Ascending aorta (tissue), 2 donors: ENCODE data around the gene SMAD5. TPM values are rescaled to one million over a fixed set of nuclear protein-coding genes. Genes with fewer than 3 reads are reported as not detected.

Experiments
- DNase-seq, 2 donors: peaks; one replicate each; pipeline ENCODE4 v3.0.0-alpha.2; 2019; ENCODE audit warnings: low spot score in 2 of 2
- H3K27ac ChIP-seq, 2 donors: fragments of 200-600 bp; sonication (generic); one replicate each; pipeline ENCODE4 v1.5.1; 2016 to 2017; ENCODE audit warnings: mild to moderate bottlenecking in 1 of 2
- H3K27me3 ChIP-seq: fragments of 200-600 bp; sonication (generic); one replicate; pipeline ENCODE4 v1.5.1; 2017
- H3K36me3 ChIP-seq, 2 donors: fragments of 200-600 bp; sonication (generic); one replicate each; pipeline ENCODE4 v1.5.1; 2016
- H3K4me1 ChIP-seq, 2 donors: fragments of 200-600 bp; sonication (generic); one replicate each; pipeline ENCODE4 v1.5.1; 2016 to 2017; ENCODE audit warnings: mild to moderate bottlenecking in 1 of 2
- H3K4me3 ChIP-seq, 2 donors: fragments of 200-600 bp; sonication (generic); one replicate each; pipeline ENCODE4 v1.5.1; 2016 to 2017; ENCODE audit warnings: mild to moderate bottlenecking in 1 of 2
- H3K9me3 ChIP-seq, 2 donors: fragments of 200-600 bp; sonication (generic); one replicate each; pipeline ENCODE4 v1.5.1; 2016
- CTCF ChIP-seq, 3 experiments: fragments of 200-600 bp in 2 of 3; fragments of 450-650 bp in 1 of 3; sonication (generic) in 2 of 3; IDR thresholded peaks; one replicate each; pipeline ENCODE4 v1.5.1; 2016 to 2019; ENCODE audit warnings: antibody characterized with exemption in 3 of 3, mild to moderate bottlenecking in 1 of 3, moderate library complexity in 1 of 3
- intact Hi-C: fragments of 100-400 bp; cut with DNase I; formaldehyde crosslinking; loops from one replicate; pipeline ENCODE4 v1.15.1; 2023
- total RNA-seq: library from RNA; depleted of rRNA; stranded (reverse); fragments of >200 nt; gene quantifications from one replicate; pipeline ENCODE4 v1.1.0, GENCODE V29; 2016

SMAD5 gene
- total RNA-seq, 1 donor from 2014 or later = 23.8 TPM

DNA sequence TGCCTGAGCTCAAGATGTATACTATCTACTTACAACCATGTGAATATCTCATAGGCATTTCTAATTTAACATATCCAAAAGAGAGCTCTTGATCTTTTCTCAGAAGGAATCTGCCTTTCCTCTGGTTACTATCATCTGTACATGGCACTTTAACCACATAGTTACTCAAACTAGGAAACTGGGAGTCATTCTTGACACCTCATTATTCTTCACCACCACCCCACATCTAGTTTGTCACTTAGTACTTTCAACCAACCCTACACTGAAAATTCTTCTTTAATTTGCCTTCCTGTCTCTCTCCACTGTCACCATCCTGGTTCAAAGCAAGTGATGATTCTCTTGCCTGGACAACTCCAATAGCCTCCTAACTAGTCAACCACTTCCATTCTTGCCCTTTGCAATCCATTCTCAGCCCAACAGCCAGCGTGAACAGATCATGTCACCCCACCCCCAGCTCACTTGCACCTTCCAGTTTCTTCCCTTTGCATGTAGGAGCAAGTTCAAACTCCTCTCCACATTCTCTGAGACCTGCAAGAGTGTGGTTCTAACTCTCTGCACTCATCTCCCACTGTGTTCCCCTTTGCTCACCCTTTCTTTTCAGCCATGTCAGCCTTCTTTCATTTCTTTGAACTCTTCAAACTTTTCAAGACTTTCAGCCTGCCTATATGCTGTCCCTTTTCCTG lies 17.3 kb upstream of the SMAD5 start:
- Histone ChIP-seq H3K4me3 (no peak overlapping the region), H3K9me3 (no peaks in the 10 kb centered on the region), H3K36me3 (no peaks in the 10 kb centered on the region), H3K27ac (no peak overlapping the region), H3K4me1 (no peaks in the 10 kb centered on the region), H3K27me3 (no peaks in the 10 kb centered on the region)
- intact Hi-C loops = no loop called here
- TF ChIP-seq CTCF (IDR thresholded peaks at IDR 0.05) = no peak
- no peak for DNase-seq

DNA sequence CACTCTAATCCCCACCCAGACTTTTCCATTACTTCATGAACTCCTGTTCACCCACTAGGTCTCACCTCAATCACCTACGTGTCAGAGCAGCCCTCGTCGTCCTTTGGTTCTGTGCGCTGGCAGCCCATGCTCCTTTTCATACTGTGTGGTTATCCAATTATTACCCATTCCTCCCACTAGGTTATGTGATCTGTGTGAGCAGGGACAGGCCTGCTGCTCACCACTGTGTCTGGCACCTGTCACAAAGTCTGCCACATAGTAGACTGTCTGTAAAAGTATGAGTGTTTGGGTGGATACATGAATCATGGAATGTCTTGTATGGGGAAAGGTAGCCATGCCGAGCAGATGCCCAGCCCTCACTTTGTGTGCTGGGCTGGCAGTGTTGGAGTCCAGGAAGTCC lies 12.1 kb upstream of the SMAD5 start:
- intact Hi-C loops = no loop called here
- Histone ChIP-seq H3K27ac (no peak overlapping the region), H3K27me3 (no peaks in the 10 kb centered on the region), H3K9me3 (no peaks in the 10 kb centered on the region), H3K4me1 (no peaks in the 10 kb centered on the region), H3K36me3 (no peaks in the 10 kb centered on the region), H3K4me3 (no peak overlapping the region)
- no peak for TF ChIP-seq CTCF (IDR thresholded peaks at IDR 0.05)
- no peak for DNase-seq

DNA sequence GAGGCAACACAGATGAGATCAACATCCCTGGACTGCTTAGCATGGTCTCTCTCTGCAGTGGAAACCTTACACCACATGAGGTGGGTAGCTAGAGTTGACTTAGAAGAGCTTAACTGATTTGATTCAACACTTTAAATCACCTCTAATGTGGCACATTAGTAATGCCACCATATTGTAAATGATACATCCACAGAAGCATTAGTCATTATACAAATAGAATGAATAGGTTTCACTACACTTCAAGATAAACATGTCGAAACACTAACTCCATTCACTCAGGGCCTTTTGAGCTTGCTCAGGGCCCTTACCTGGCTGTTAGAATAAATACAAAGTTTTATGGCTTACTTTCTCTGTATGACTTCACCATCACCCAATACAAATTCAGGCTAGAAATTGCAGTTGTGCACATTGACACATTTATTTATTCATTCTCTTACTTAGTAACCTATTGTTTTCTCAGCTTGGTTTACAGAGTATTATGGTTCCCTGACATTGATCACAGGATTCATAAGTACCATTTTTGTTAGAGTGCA lies 9.3 kb upstream of the SMAD5 start:
- Histone ChIP-seq H3K4me3 (no peak overlapping the region), H3K27me3 (no peaks in the 10 kb centered on the region), H3K4me1 (no peaks in the 10 kb centered on the region), H3K27ac (no peak overlapping the region), H3K9me3 (no peaks in the 10 kb centered on the region), H3K36me3 (no peaks in the 10 kb centered on the region)
- DNase-seq = no peak
- no peak for TF ChIP-seq CTCF (IDR thresholded peaks at IDR 0.05)
- intact Hi-C loops = no loop called here

DNA sequence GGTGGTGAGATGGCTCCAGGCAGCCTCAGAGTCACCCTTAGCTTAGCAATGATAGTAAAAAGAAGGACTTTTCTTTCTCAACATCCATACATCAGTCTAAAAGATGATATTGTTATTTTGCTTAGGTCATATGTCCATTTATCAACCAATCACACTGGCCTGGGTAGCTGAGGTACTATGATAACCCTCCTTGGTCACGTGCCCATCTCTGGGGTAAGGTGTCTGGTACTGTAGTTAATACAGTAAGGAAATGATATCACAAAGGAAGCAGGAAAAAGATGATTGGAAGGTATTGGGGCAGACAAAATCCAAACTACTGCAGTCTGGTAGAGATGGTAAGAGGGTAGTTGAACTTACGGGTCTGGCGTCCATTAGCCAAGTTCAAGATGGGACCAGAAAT lies 5.1 kb upstream of the SMAD5 start:
- no peaks in the 10 kb centered on the region for H3K27me3 ChIP-seq
- TF ChIP-seq CTCF (IDR thresholded peaks at IDR 0.05) = no peak
- no peaks in the 10 kb centered on the region for H3K9me3 ChIP-seq
- H3K27ac ChIP-seq = no peak overlapping the region
- H3K4me3 ChIP-seq = no peak overlapping the region
- no peak for DNase-seq
- H3K36me3 ChIP-seq = no peaks in the 10 kb centered on the region
- H3K4me1 ChIP-seq = peaks cover 6 to 13% of the 10 kb centered on the region in 2 donors
- intact Hi-C loops = no loop called here

- Histone ChIP-seq H3K27me3 (no peaks in the 10 kb centered on the region), H3K27ac (no peak overlapping the region), H3K36me3 (no peaks in the 10 kb centered on the region), H3K4me3 (no peak overlapping the region), H3K4me1 (peaks cover 6 to 13% of the 10 kb centered on the region in 2 donors), H3K9me3 (no peaks in the 10 kb centered on the region)
- TF ChIP-seq CTCF (IDR thresholded peaks at IDR 0.05) = no peak
- intact Hi-C loops = no loop called here
- DNase-seq = no peak
Observed at GRCh38 chr5:136128481-136128880, 4.2 kb upstream of the SMAD5 start.
